ENCODE results near the gene RHOT2. TPM values are rescaled to one million over a fixed set of nuclear protein-coding genes. Genes with fewer than 3 reads are reported as not detected.

Gene RHOT2
- total RNA-seq, 1 experiment from 2014 or later: 66.2 TPM

DNA sequence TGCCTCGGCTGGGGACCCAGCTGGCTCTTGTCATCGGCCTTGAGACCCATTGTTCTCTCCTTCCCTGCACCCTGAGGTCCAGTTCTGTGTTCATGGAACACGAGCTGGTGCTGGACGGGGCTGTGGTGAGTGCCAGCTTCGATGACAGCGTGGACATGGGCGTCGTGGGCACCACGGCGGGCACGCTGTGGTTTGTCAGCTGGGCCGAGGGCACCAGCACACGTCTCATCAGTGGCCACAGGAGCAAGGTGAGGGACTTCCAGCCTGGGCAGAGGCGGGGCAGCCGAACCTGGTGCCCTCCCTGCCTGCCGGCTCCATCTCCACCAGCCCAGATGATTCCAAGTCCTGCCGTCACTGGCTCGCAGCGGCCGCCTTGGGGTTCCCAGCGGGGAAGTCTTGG, 5.3 kb upstream of the RHOT2 start:
- Histone ChIP-seq H3K27ac (no peak overlapping the region), H3K36me3 (no peaks in the 10 kb centered on the region; the same call in 1 of the 2 replicates), H3K27me3 (no peaks in the 10 kb centered on the region), H3K9me3 (replicated peaks) (no peaks in the 10 kb centered on the region), H3K4me3 (no peak overlapping the region), H3K4me1 (no peaks in the 10 kb centered on the region)
- no peak for DNase-seq

DNA sequence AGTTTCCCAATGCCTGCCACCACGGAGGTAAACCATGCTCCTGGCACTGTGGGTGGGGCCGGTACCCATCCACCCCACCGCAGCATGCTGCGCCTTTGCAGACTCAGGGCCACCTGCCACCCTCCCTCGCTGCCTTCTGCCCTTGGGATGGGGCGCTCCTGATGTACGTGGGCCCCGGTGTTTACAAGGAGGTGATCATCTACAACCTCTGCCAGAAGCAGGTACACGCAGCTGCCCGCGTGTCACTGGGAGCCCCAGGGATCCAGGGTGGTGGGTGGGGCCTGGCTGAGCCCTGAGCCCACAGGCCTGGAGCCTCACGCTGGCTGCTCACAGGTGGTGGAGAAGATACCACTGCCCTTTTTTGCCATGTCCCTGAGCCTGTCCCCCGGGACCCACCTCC, 1.4 kb upstream of the RHOT2 start:
- H3K27me3 ChIP-seq: no peaks in the 10 kb centered on the region
- no peak overlapping the region for H3K27ac ChIP-seq
- no peak overlapping the region for H3K4me3 ChIP-seq
- H3K36me3 ChIP-seq: peaks cover 14% of the 10 kb centered on the region
- H3K9me3 ChIP-seq (replicated peaks): no peaks in the 10 kb centered on the region
- H3K4me1 ChIP-seq: peaks cover 5% of the 10 kb centered on the region; the same call in 1 of the 2 replicates
- no peak for DNase-seq

DNA sequence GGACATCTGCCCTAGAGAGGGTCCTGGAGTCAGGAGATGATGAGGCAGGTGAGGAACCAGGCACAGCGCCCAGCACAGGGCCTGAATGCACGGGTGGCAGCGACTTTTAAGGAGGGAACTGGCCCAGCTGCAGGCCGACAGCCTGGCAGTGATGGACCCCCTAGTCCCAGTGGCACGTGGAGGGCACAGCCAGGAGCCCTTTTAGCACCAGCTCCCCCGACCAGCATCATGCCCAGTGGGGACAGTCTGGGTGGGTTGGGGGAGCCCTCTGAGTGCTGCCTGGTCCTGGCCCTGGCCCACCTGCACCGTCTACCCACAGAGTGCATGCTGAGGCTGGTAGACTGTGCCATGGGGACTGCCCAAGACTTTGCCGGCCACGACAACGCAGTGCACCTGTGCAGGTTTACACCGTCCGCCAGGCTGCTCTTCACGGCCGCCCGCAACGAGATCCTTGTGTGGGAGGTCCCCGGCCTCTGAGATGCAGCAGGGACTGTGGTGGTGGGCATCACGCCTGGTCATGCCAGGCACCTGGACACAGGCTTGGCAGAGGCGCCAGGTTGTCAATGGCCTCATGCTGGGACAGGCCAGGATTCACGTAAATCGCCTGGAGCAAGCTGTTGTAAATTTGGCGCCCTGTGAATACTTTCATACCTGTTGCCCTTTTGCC, 686 bp upstream of the RHOT2 start:
- Histone ChIP-seq H3K27ac (no peak overlapping the region), H3K4me1 (peaks cover 5% of the 10 kb centered on the region; the same call in 1 of the 2 replicates), H3K36me3 (peaks cover 19% of the 10 kb centered on the region), H3K4me3 (peak overlapping the region; percentile 88), H3K9me3 (replicated peaks) (no peaks in the 10 kb centered on the region), H3K27me3 (no peaks in the 10 kb centered on the region)
- no peak for DNase-seq

DNA sequence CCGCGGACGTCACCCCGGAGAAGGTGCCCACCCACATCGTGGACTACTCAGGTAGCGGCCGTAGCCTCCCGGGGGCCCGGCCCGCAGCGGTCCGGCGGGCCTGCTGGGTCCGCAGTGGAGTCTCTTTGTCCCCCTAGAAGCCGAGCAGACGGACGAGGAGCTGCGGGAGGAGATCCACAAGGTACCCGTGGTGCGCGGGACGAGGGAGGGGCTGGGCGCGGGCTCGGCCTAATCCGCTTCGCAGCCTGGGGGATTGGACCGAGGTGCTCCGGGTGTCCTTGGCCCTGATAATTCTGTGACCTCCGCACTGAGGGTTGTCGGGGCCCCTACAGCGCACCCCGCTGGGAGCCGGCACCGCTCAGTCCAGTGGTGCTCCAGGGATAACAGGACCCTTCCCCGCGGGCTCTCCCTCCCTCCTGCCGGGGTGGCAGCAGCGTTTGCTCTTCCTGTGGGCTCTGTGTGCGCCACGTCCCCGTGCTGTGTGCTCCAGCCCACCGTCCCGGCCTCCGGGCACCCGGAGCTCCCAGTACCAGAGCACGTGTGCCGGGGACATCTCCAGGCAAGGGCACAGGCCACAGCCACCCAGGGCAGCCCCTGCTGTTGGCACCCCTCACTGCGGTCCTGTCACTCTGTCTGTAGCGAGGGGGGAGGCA, 713 bp downstream of the RHOT2 start:
- Histone ChIP-seq H3K27ac (peak overlapping the region; percentile 39; the same call in 1 of the 2 replicates), H3K9me3 (replicated peaks) (no peaks in the 10 kb centered on the region), H3K4me3 (peak overlapping the region; percentile 88), H3K27me3 (no peaks in the 10 kb centered on the region), H3K4me1 (peaks cover 5% of the 10 kb centered on the region; the same call in 1 of the 2 replicates), H3K36me3 (peaks cover 33% of the 10 kb centered on the region)
- DNase-seq: no peak

DNA sequence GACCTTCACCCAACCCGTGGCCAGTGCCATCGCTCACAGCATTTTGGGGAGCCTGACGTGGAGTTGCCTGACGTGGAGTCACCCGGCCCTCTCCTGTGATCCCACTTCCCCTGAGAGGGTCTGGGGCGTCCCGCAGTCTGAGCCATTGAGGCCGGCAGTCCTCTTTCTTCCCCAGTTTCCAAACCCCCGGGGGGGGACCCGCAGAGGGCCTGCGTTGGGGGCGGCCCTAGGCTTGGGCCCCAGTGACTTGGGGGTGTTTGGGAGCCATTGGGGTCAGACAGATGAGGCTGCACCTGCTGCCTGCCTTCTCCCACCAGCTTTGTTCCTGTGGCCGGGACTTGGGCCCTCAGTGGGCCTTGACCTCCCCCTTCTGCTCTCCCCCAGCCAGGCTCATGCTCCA, 1.7 kb downstream of the RHOT2 start:
- H3K4me3 ChIP-seq: no peak overlapping the region
- peaks cover 41% of the 10 kb centered on the region for H3K36me3 ChIP-seq
- peaks cover 5% of the 10 kb centered on the region; the same call in 1 of the 2 replicates for H3K4me1 ChIP-seq
- no peak for DNase-seq
- no peaks in the 10 kb centered on the region for H3K9me3 ChIP-seq (replicated peaks)
- H3K27ac ChIP-seq: no peak overlapping the region
- H3K27me3 ChIP-seq: no peaks in the 10 kb centered on the region

DNA sequence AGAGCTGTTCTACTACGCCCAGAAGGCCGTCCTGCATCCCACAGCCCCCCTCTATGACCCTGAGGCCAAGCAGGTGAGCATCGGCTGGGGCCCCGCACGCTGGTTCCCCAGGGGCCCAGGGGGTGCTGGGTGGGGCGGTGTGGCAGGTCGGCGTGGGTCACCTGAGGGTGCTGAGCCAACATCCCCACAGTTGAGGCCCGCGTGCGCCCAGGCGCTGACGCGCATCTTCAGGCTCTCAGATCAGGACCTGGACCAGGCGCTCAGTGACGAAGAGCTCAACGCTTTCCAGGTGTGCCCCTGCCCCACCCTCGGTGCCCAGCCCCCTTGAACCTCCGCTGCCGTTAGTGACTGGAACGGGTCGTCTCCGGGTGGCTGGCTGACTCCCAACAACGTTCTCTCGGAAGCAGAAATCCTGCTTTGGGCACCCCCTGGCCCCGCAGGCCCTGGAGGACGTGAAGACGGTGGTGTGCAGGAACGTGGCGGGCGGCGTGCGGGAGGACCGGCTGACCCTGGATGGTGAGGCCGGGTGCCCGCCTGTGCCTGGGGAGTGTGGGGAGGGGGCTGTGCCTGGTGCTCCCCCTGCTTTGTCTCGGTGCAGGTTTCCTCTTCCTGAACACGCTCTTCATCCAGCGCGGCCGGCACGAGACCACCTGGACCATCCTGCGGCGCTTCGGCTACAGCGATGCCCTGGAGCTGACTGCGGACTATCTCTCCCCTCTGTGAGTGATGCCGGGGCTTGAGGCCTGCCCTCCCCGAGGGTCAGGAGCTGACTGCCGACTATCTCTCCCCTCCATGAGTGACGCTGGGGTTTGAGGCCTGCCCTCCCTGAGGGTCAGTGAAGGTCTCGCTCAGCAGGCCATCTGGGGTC, 2.8 kb downstream of the RHOT2 start:
- no peaks in the 10 kb centered on the region for H3K27me3 ChIP-seq

DNA sequence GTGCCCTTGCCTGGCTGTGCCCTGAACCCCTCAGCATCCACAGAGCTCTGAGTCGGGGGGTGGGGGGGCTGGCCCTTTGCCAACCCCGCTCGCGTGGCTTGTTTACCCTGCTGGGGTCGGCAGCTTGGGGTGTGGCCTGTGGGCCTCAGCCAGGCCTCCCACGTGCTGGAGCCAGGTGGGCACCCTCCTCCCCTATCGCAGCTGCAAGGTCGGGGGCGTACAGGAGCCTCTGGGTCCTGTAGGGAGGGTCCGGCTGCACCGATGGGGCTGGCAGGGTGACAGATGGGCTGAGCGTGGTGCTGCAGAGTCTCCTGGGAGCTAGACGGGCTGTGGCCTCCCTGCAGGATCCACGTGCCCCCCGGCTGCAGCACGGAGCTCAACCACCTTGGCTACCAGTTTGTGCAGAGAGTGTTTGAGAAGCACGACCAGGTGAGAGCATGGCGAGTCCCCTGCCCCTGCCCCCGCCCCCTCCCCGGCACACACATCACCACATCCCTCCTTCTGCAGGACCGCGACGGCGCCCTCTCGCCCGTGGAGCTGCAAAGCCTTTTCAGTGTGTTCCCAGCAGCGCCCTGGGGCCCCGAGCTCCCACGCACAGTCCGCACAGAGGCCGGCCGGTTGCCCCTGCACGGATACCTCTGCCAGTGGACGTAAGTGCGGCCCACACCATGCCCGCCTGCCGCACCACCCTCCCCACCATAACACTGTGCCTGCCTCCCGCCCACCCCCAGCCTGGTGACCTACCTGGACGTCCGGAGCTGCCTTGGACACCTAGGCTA, 3.6 kb downstream of the RHOT2 start:
- Histone ChIP-seq H3K4me1 (peaks cover 5% of the 10 kb centered on the region; the same call in 1 of the 2 replicates), H3K27me3 (no peaks in the 10 kb centered on the region), H3K9me3 (replicated peaks) (no peaks in the 10 kb centered on the region), H3K4me3 (no peak overlapping the region), H3K36me3 (peaks cover 41% of the 10 kb centered on the region), H3K27ac (no peak overlapping the region)
- no peak for DNase-seq

More for the DNA sequence above, 2.8 kb downstream of the RHOT2 start:
- H3K27ac ChIP-seq: no peak overlapping the region
- peaks cover 41% of the 10 kb centered on the region for H3K36me3 ChIP-seq
- no peaks in the 10 kb centered on the region for H3K9me3 ChIP-seq (replicated peaks)
- DNase-seq: no peak
- H3K4me3 ChIP-seq: no peak overlapping the region
- peaks cover 5% of the 10 kb centered on the region; the same call in 1 of the 2 replicates for H3K4me1 ChIP-seq

DNA sequence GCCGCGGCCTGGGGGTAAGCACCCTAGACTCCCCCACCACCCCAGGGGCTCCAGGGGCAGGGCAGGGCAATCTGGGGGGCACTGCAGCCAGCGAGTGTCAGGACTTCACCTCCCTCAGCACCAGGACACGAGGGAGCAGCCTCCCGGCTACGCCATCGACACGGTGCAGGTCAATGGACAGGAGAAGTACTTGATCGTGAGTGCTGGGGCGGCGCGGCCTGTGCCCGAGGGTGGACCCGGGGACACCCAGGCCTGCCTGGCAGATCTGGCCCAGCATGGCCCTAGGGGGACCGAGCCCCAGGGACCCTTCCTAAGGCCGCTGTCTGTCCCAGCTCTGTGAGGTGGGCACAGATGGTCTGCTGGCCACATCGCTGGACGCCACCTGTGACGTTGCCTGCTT, 4.4 kb downstream of the RHOT2 start:
- DNase-seq: no peak
- no peaks in the 10 kb centered on the region for H3K27me3 ChIP-seq
- H3K4me3 ChIP-seq: no peak overlapping the region
- no peak overlapping the region for H3K27ac ChIP-seq
- no peaks in the 10 kb centered on the region for H3K9me3 ChIP-seq (replicated peaks)
- peaks cover 41% of the 10 kb centered on the region for H3K36me3 ChIP-seq
- peaks cover 5% of the 10 kb centered on the region; the same call in 1 of the 2 replicates for H3K4me1 ChIP-seq

DNA sequence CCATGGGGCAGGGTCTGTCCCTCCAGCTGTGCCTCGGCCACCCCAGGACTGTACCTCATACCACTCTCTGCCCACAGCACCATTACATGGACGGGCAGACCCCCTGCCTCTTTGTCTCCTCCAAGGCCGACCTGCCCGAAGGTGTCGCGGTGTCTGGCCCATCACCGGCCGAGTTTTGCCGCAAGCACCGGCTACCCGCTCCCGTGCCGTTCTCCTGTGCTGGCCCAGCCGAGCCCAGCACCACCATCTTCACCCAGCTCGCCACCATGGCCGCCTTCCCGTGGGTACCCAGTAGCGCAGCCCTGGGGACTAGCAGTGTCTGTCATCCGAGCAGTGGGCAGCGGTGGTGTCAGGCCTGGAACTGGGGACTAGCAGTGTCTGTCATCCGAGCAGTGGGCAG, 4.9 kb downstream of the RHOT2 start:
- Histone ChIP-seq H3K36me3 (peaks cover 41% of the 10 kb centered on the region), H3K27me3 (no peaks in the 10 kb centered on the region), H3K4me1 (peaks cover 5% of the 10 kb centered on the region; the same call in 1 of the 2 replicates), H3K4me3 (no peak overlapping the region), H3K9me3 (replicated peaks) (no peaks in the 10 kb centered on the region), H3K27ac (no peak overlapping the region)
- DNase-seq: no peak

DNA sequence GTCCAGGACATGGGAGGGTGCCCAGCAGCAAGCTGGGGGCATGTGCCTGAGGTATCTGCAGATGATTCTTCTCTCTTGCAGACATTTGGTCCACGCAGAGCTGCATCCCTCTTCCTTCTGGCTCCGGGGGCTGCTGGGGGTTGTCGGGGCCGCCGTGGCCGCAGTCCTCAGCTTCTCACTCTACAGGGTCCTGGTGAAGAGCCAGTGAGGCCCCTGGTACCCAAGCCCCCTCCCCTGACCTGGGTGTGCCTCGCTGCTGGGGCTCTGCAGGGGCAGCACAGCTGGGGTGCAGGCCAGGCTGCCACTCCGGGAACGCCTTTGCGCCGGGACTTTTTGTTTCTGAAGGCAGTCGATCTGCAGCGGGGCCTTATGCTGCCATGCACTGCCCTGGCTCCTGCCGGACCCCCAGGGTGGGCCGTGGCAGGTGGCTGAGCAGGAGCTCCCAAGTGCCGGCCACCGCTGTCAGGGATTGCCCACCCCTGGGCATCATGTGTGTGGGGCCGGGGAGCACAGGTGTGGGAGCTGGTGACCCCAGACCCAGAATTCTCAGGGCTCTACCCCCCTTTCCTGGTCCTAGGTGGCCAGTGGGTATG, 5.6 kb downstream of the RHOT2 start:
- Histone ChIP-seq H3K4me3 (no peak overlapping the region), H3K27ac (no peak overlapping the region), H3K9me3 (replicated peaks) (no peaks in the 10 kb centered on the region), H3K36me3 (peaks cover 41% of the 10 kb centered on the region), H3K27me3 (no peaks in the 10 kb centered on the region), H3K4me1 (peaks cover 8% of the 10 kb centered on the region; the same call in 1 of the 2 replicates)
- DNase-seq: no peak

DNA sequence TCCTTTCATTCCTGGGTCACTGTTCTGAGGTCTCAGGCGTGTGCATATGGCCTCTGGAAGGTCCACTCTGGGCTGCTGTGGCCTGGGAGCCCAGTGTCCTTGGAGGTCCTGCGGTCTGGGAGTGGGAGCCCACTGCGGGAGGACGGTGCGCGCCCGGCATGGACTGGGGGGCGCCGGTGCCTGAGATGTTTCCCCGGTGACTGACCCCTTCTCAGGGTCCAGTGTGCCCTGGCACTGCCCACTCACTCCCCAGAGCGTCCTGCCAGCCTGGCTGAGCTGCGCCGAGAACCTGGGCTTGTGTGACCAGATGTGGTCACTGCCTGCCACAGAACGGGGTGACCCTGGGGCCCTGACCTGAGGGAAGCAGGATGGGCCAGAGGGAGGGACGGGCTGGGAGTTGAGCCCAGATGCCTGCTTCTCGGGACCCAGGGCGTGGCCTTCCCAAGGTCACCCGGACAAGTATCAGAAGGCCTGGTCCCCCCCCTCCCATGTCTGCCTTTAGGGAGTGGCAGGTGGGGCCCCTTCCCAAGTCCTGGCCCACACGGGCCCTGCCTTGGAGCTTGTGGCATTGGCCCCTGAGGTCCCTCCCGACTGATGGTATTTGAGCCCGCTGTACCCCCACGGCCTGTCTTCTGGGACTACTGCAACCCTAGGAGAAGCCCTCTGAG, 6.4 kb downstream of the RHOT2 start:
- no peak for DNase-seq
- H3K4me3 ChIP-seq: no peak overlapping the region
- H3K27ac ChIP-seq: no peak overlapping the region
- H3K9me3 ChIP-seq (replicated peaks): no peaks in the 10 kb centered on the region
- peaks cover 41% of the 10 kb centered on the region for H3K36me3 ChIP-seq
- H3K4me1 ChIP-seq: peaks cover 10% of the 10 kb centered on the region; the same call in 1 of the 2 replicates
- H3K27me3 ChIP-seq: no peaks in the 10 kb centered on the region

DNA sequence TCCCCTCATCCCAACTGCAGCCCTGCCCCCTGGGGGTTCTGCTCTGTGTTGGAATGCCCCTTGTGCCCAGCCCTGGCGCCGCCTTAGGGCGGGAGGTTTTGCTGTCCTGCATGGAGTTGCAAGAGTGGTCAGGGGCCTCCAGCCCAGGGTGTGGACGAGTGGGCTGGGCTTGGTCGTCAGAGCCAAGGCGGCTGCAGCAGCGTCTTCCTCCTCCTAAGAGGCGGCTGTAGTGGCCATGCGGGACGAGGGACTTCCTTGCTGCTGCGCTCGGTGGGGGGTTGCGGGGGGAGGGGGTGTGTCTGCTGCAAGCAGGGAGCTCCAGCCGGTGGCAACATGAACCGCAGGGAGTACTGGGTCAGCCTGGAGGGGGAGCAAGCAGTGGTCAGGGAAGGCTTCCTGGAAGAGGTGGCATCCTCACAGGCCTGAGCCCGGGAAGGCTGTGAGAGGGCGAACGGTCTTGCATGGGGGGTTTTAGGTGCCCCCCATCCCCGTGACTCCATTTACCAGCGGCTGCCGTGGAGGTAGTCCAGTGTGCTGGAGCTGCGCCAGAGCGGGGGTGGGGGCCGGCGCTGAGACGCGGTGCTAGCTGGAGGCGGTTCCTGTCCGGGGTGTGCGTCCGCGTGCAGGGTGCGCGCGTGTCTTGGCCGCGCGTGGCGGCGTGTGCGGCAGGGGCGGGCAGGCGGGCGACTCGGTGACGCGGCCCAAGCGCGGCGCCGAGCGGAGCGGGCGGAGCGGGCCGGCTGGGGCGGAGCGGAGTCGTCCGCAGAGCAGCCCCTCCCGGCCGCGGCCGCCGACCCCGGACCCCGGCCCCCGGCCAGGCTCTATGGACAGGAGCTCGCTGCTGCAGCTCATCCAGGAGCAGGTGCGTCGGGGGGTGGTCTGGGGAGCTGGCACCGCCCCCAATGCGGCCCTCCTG, 7.3 kb downstream of the RHOT2 start, which contains the start of gene RHBDL1:
RHBDL1 (plus strand) TSS at position 704 of the 916 bp plus-strand sequence; CDS start at position 824, 120 bp downstream.
- Histone ChIP-seq H3K27ac (no peak within 1 kb of the TSS), H3K4me1 (peaks cover 10% of the 10 kb centered on the region; the same call in 1 of the 2 replicates), H3K9me3 (replicated peaks) (no peaks in the 10 kb centered on the region), H3K27me3 (no peaks in the 10 kb centered on the region), H3K4me3 (no peak within 1 kb of the TSS), H3K36me3 (peaks cover 34% of the 10 kb centered on the region)
- no peak for DNase-seq
